ENCODE data around the gene FOXJ3.

The FOXJ3 gene

DNA sequence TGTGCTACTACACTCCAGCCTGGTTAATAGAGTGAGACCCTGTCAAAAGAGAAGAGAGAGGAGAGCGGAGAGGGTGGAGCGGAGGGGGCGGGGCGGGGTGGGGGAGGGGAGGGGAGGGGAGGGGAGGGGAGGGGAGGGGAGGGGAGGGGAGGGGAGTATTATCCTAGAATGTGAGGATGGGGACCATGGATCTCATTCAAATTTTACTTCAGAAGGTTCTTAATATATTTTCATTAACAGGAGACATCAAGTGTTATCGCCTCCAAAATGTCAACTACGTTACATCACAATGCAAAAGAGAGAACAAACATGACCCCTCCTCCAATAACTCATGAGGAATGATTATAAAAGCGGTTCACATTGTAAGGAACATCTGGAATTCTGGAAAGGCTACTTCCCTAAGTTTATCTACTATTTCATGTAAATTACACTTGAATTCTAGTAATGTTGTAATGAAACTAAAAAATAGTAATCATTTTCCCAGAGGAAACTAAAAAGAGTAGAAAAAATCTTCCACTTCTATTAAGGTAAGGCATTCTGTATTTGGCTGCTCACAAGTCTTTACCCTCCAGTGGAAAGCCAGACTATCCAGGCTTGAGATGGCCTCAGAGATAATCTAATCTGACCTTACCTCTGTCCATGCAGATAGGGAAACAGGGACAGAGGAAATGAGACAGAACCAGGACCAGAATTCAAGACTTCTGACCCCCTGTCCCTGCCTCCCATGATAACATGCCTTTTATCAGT, 151.7 kb downstream of the FOXJ3 start:
- DNase-seq, result no peak

DNA sequence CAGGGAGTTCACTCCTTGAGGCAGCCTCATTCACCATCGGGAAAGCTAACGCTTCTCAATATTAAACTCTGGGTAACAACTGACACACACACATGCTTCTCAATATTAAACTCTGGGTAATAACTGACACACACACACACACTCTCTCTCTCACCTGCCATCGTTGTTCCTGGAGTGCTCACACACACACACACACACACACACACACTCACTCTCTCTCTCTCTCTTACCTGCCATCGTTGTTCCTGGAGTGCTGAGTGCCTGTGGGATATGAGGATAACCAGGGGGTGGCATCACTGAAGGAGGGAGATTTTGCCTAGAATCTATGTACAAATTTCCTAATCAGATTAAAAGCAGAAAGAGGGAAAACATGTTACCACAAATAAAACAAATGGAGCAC, 153.3 kb downstream of the FOXJ3 start:
- no peak for DNase-seq

DNA sequence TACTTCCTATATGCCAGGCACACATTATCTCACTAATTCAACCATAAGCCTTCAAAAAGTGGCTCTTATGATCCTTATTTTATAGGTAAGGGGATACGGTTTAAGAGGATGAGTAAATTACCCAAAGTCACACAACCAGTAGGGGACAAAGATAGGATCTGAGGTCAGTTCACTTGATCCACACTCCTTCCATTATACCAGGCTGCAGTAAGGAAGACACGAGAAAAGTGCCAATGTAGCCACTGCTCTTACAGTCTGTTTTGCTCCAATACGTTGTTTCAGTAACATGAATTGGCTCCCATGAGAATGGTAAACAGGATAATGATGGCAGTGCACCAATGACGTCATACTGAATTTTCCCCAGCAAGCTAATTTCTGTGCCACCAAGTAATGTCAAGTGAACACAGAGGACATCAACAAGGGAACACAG, 155.1 kb downstream of the FOXJ3 start:
- no peak for DNase-seq

GRCh38 chr1:42179275-42179674, 155.8 kb downstream of the FOXJ3 start:
- DNase-seq, result no peak

GRCh38 chr1:42178249-42178648, 156.8 kb downstream of the FOXJ3 start:
- no peak for DNase-seq

DNA sequence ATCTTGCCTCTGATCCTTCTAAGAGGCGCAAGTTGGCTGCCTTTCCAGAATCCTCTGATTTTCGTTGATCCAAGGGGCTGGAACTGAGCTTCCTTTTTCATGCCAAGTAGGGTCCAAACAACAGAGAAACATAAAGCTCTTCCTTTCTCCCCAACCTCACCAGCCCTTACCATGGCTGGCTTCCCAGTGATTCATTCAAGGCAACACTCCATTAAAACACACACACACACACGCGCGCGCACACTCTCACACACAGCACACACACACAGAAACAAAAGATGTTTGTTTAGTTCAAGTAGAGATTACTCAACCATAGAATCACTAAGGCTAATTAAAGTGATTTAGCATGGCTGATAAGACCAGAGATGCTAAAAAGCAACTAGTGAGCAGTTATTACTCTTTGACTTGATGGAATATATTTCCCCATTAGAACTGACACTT, 157.5 kb downstream of the FOXJ3 start:
- DNase-seq, result no peak

GRCh38 chr1:42176902-42177519, 158.0 kb downstream of the FOXJ3 start:
- DNase-seq, result peak; percentile 31

GRCh38 chr1:42175314-42176054, 159.6 kb downstream of the FOXJ3 start:
- DNase-seq, result no peak

- no peak for DNase-seq
Observed at GRCh38 chr1:42173961-42174735, 160.9 kb downstream of the FOXJ3 start.

DNA sequence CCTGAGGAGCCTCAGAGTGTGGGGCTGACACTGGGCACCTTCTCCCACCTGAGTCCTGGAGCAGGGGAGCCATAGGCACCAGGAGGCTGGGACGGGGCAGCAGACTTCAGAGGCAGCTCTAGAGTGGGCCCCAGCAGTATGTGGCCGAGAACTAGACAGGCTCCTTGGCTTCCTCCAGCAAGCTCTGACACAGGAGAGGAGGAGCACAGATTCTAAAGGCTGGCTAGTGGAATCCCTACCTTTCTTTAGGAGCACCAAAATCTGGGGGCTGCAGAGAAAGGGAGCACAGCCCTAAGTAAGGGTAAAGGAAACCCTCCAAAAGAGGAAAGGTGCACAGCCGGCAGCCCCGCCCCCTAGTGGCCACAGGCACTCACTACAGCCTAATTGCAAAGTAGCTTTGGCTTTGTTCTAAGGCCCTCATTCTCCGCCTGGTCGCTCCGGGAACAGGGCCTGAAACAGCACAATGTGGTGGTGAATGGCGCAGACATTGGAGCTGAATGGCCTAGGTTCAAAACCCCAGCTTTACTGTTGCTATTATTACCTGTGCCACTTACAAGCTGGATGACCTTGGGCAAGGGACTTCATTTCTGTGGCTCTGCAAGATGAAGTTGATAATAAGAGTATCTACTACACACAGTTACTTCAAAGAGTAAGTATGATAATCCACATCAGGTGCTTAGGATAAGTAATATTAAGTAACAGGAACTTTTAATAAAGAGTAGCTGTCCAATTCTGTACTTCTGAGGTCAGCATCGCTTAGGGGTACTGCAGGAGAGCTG, 161.7 kb downstream of the FOXJ3 start:
- peak; percentile 55 for DNase-seq

DNA sequence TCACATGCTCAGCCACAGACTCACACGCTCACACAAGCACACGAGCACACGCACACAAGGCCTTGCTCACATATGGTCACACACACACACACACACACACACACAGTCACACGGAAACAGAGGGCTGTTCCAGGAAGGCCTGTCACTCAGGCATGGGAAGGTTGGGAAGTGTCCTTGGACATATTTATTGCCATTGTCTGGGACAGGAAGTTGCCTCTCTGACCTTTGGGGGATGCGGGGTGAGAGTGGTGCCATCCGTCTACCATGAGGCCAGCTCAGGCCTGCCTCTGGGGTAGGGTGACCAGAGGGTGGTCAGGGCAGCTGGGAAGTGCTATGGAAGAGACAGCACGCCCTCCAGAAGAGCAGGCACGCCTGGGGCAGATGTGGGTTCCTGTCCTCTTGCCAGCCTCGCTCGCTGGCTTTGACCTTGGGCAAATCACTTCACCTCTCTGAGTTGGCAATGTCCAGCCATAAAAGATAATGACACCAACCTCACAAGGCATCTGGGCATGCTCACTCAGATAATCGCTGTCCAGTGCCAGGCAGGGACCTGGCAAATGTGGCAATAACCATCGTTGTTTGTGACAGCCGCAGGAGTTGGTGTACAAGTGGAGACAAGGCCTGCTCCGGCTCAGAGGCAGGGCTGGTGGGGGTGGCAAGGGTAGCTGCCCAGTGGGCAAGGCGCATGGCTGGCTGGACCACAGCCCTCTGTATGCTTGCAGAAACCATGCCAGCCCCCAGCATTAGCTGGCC, 162.5 kb downstream of the FOXJ3 start:
- no peak for DNase-seq

GRCh38 chr1:42171679-42172266, 163.3 kb downstream of the FOXJ3 start:
- no peak for DNase-seq

DNA sequence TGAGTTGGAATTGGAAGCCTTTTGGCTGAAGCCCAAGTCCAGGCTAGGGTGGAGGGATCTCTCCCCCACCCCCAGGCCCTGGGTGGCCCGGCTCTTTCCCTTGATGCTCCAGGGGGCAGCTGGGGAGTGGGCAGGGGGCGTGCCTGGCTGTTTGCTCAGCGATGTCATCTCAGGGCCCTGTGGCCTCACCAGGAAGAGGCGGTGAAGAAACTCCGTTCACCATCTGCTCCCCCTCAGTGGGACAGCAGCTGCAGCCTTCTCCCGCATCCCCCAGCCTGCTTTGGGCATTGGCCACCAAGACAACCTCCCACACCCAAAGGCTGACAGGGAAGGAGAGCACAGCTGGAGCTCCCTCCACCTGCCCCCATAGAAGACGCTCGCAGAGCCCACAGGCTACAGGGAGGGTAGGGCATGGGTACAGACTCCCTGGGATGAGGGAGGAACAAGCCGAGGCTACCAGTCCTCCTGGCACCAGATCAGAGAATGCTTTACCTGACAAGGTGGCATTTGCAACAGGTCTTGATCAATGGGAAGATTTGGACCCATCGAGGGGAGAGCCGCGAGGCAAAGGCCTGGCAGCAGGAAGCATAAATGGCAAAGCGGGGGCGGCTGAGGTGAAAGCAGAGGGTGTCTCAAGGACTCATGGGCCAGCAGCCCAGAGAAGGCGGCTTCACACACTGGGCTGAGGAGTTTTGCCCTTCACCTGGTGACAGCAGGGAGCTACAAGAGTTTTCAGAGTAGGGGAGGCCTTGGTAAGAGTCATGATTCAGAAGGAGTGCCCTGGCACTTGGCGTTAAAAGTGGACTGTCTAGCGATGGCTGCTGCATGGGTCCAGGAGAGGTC, 164.0 kb downstream of the FOXJ3 start:
- DNase-seq, result peak; percentile 23

GRCh38 chr1:42168763-42169162, 166.3 kb downstream of the FOXJ3 start:
- DNase-seq, result no peak

GRCh38 chr1:42168391-42168670, 166.7 kb downstream of the FOXJ3 start:
- no peak for DNase-seq

- no peak for DNase-seq
Observed at GRCh38 chr1:42167611-42168390, 167.2 kb downstream of the FOXJ3 start.

DNA sequence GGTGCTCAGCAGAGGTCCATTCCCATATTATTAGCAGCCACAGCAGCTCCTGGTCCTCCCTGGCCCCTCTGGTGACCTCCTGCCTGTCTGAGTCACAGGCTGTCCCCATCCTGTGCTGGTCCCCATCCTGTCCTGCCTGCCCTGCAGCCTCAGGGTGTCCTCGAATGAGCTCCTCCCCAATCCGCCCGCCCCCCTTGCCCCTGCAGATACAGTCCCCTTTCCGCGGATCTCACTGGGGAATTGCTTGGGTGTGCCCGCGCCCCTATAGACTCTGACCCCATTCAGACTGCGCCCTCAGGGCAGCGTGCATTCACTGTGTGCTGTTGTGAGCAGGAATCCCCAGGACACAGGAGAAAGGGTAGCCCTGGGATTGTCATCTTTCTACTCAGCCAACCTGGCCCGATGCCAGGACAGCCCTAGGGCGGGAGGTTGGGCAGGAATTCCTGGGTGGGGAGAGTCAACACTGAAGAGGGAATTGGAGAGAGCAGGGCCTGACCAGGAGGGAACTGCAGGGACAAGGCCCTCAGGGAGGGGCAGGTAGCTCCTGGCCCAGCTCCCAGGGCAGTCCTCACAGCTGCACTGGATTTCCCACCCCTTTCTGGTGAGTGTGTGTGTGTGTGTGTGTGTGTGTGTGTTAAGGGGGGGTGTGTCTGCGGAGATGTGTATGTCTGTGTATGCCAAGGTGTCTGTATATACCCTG, 169.4 kb downstream of the FOXJ3 start:
- peak; percentile 31 for DNase-seq

DNA sequence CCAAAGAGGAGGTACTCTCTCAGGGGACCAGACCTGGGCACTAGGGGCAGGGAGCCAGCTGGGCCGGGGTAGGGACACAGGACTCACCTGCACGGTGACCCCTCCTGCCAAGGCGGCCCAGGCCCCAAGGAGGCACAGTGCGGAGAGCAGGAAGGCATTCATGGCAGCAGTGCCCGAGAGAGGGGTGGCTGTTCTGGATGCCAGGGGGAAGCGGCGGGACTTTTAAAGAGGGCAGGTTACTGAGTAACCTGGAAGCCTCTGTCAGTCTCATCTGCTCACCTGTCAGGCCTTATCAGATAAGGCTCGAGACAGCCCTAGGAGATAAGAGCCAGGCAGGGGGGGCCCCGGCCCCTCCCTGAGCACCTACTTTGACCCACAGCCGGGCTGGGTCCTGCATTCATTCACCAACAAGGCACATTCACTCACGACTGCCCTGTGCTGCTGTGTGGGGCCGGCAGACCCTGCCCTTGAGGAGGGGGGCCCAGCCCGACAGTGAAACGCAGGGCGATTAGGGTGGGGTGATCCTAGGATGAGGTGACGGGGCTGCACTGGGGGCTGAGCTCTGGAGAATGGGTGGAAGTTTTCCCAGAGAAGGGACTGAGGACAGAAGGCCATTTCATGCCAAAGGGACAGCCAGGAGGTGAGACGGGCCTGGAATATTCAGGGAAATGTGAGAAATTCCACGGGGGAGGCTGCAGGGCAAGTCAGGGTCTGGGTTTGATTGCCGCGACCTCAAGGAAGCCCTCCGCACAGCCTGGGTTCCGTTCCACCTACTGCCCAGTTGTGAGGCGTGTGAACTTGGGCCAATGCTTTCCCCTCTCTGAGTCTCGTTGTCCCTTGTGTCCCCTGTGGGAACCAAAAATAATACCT, 170.2 kb downstream of the FOXJ3 start, which contains the start of gene GUCA2A:
TSS of gene GUCA2A (minus strand) at position 195 of the 870 bp plus-strand sequence. CDS start at position 162, 33 bp downstream.
- DNase-seq, result no peak
